ENCODE data around the gene TIMM9.

The TIMM9 gene

DNA sequence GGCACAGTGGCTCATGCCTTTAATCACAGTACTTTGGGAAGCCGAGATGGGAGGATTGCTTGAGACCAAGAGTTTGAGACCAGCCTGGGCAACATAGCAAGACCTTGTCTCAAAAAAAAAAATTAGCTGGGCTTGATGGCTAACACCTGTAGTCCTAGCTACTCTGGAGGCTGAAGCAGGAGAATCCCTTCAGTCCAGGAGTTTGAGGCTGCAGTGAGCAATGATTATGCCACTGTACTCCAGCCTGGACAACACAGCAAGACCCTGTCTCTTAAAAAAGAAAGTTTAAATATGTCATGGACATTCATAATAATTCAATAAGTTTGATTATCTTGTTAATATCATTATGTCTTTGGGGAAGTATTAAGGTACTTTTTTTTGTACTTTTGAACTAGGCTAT lies 39.1 kb upstream of the TIMM9 start:
- no peak overlapping the region for H3K9ac ChIP-seq (ENCODE audit: low read length)
- TF ChIP-seq, protein P1, sequence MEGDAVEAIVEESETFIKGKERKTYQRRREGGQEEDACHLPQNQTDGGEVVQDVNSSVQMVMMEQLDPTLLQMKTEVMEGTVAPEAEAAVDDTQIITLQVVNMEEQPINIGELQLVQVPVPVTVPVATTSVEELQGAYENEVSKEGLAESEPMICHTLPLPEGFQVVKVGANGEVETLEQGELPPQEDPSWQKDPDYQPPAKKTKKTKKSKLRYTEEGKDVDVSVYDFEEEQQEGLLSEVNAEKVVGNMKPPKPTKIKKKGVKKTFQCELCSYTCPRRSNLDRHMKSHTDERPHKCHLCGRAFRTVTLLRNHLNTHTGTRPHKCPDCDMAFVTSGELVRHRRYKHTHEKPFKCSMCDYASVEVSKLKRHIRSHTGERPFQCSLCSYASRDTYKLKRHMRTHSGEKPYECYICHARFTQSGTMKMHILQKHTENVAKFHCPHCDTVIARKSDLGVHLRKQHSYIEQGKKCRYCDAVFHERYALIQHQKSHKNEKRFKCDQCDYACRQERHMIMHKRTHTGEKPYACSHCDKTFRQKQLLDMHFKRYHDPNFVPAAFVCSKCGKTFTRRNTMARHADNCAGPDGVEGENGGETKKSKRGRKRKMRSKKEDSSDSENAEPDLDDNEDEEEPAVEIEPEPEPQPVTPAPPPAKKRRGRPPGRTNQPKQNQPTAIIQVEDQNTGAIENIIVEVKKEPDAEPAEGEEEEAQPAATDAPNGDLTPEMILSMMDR (IDR thresholded peaks at IDR 0.05; ENCODE audit: low read depth, low read length), result no peak
- TF ChIP-seq EZH2phosphoT487 (IDR thresholded peaks at IDR 0.05; ENCODE audit: low read depth), result no peak

GRCh38 chr14:58465421-58465820 lies 38.1 kb upstream of the TIMM9 start:
- no peak overlapping the region for H2AFZ ChIP-seq (ENCODE audit: low read depth, low read length)
- no peaks in the 10 kb centered on the region for H3K9me3 ChIP-seq (ENCODE audit: insufficient read depth, low read length)
- no peak overlapping the region for H3K27ac ChIP-seq (ENCODE audit: low read length)
- H3K36me3 ChIP-seq (replicated peaks; ENCODE audit: low read depth, low read length), result peaks cover 10% of the 10 kb centered on the region
- TF ChIP-seq EZH2phosphoT487 (IDR thresholded peaks at IDR 0.05; ENCODE audit: low read depth), result no peak
- H3K79me2 ChIP-seq (ENCODE audit: low read length), result no peaks in the 10 kb centered on the region
- H3K27me3 ChIP-seq (ENCODE audit: low read depth, low read length), result no peaks in the 10 kb centered on the region
- no peaks in the 10 kb centered on the region for H3K4me1 ChIP-seq (ENCODE audit: low read length)
- no peak overlapping the region for H3K4me3 ChIP-seq (ENCODE audit: low read length)
- no peak overlapping the region for H3K9ac ChIP-seq (ENCODE audit: low read length)
- H4K20me1 ChIP-seq (ENCODE audit: insufficient read depth, low read length), result no peaks in the 10 kb centered on the region
- no peak overlapping the region for H3K4me2 ChIP-seq (ENCODE audit: low read length)

More for the DNA sequence above, 39.1 kb upstream of the TIMM9 start:
- Histone ChIP-seq H3K4me2 (ENCODE audit: low read length) (no peak overlapping the region), H3K79me2 (ENCODE audit: low read length) (no peaks in the 10 kb centered on the region), H3K4me1 (ENCODE audit: low read length) (no peaks in the 10 kb centered on the region), H2AFZ (ENCODE audit: low read depth, low read length) (no peak overlapping the region), H3K4me3 (ENCODE audit: low read length) (no peak overlapping the region), H4K20me1 (ENCODE audit: insufficient read depth, low read length) (no peaks in the 10 kb centered on the region), H3K27me3 (ENCODE audit: low read depth, low read length) (no peaks in the 10 kb centered on the region), H3K27ac (ENCODE audit: low read length) (no peak overlapping the region), H3K9me3 (ENCODE audit: insufficient read depth, low read length) (no peaks in the 10 kb centered on the region), H3K36me3 (replicated peaks; ENCODE audit: low read depth, low read length) (peaks cover 10% of the 10 kb centered on the region)

DNA sequence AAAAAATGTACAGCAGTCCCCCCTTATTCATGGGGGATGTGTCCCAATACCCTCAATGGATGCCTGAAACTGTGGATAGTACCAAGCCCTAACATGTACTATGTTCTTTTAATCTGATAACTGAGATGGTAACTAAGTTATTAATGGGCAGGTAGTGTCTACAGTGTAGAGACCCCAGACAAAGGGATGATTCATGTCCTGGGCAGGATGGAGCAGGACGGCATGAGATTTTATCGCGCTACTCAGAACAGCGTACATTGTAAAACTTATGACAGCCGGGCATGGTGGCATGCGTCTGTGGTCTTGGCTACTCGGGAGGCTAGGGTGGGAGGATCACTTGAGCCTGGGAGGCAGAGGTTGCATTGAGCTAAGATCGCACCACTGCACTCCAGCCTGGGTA lies 37.3 kb upstream of the TIMM9 start:
- Histone ChIP-seq H3K27me3 (ENCODE audit: low read depth, low read length) (no peaks in the 10 kb centered on the region), H2AFZ (ENCODE audit: low read depth, low read length) (no peak overlapping the region), H3K36me3 (replicated peaks; ENCODE audit: low read depth, low read length) (peaks cover 10% of the 10 kb centered on the region), H4K20me1 (ENCODE audit: insufficient read depth, low read length) (no peaks in the 10 kb centered on the region), H3K9ac (ENCODE audit: low read length) (no peak overlapping the region), H3K4me3 (ENCODE audit: low read length) (no peak overlapping the region), H3K9me3 (ENCODE audit: insufficient read depth, low read length) (no peaks in the 10 kb centered on the region), H3K4me1 (ENCODE audit: low read length) (no peaks in the 10 kb centered on the region), H3K4me2 (ENCODE audit: low read length) (no peak overlapping the region), H3K79me2 (ENCODE audit: low read length) (no peaks in the 10 kb centered on the region), H3K27ac (ENCODE audit: low read length) (no peak overlapping the region)
- TF ChIP-seq EZH2phosphoT487 (IDR thresholded peaks at IDR 0.05; ENCODE audit: low read depth), result no peak
- TF ChIP-seq, protein P1 (IDR thresholded peaks at IDR 0.05; ENCODE audit: low read depth, low read length), result no peak

- Histone ChIP-seq H3K4me3 (ENCODE audit: low read length) (no peak overlapping the region), H4K20me1 (ENCODE audit: insufficient read depth, low read length) (no peaks in the 10 kb centered on the region), H3K4me1 (ENCODE audit: low read length) (no peaks in the 10 kb centered on the region), H3K79me2 (ENCODE audit: low read length) (no peaks in the 10 kb centered on the region), H3K9ac (ENCODE audit: low read length) (no peak overlapping the region), H3K36me3 (replicated peaks; ENCODE audit: low read depth, low read length) (peaks cover 6% of the 10 kb centered on the region), H3K9me3 (ENCODE audit: insufficient read depth, low read length) (no peaks in the 10 kb centered on the region), H2AFZ (ENCODE audit: low read depth, low read length) (no peak overlapping the region), H3K27ac (ENCODE audit: low read length) (no peak overlapping the region), H3K27me3 (ENCODE audit: low read depth, low read length) (no peaks in the 10 kb centered on the region), H3K4me2 (ENCODE audit: low read length) (no peak overlapping the region)
- TF ChIP-seq EZH2phosphoT487 (IDR thresholded peaks at IDR 0.05; ENCODE audit: low read depth), result no peak
- TF ChIP-seq, protein P1 (IDR thresholded peaks at IDR 0.05; ENCODE audit: low read depth, low read length), result no peak
Observed at GRCh38 chr14:58463147-58463546, 35.8 kb upstream of the TIMM9 start.

DNA sequence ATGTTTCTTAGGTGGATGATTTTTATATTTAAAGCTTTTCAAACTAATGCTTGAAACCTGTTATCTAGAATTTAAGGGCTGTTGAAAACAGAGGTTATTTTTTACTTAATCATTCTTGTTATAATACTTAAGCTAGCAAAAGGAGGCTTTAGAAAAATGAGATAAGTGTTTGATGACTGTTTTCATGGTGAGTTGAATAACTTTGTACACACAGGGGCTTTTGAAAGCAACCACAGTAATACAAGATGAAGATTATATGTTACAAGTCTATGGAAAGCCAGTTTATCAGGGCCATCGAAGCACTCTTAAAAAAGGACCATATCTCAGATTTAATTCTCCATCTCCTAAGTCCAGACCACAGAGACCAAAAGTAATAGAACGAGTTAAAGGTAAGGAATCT lies 33.4 kb upstream of the TIMM9 start:
- TF ChIP-seq EZH2phosphoT487 (IDR thresholded peaks at IDR 0.05; ENCODE audit: low read depth), result no peak
- TF ChIP-seq, protein P1 (IDR thresholded peaks at IDR 0.05; ENCODE audit: low read depth, low read length), result no peak
- Histone ChIP-seq H3K4me2 (ENCODE audit: low read length) (no peak overlapping the region), H3K27ac (ENCODE audit: low read length) (no peak overlapping the region), H3K9ac (ENCODE audit: low read length) (no peak overlapping the region), H2AFZ (ENCODE audit: low read depth, low read length) (no peak overlapping the region), H3K9me3 (ENCODE audit: insufficient read depth, low read length) (no peaks in the 10 kb centered on the region), H3K27me3 (ENCODE audit: low read depth, low read length) (no peaks in the 10 kb centered on the region), H3K4me3 (ENCODE audit: low read length) (no peak overlapping the region), H3K4me1 (ENCODE audit: low read length) (peaks cover 4% of the 10 kb centered on the region), H4K20me1 (ENCODE audit: insufficient read depth, low read length) (no peaks in the 10 kb centered on the region), H3K79me2 (ENCODE audit: low read length) (no peaks in the 10 kb centered on the region), H3K36me3 (replicated peaks; ENCODE audit: low read depth, low read length) (peaks cover 8% of the 10 kb centered on the region)

Data from OCI-LY3 (cell line).